Measurements from ENCODE around the gene CXCR4. TPM values are rescaled to one million over a fixed set of nuclear protein-coding genes. Genes with fewer than 3 reads are reported as not detected.

The CXCR4 gene
- total RNA-seq, 1 experiment from 2014 or later: 1.3 TPM

- peak overlapping the region; percentile 85 for H3K4me3 Mint-ChIP-seq
- ChIA-PET CTCF (interaction anchor here (0.8 kb wide), 1 partner anchor 120 kb away, joined by 6 read pairs; no protein-coding TSS in a partner anchor), POLR2A (no interaction called here)
- peaks cover 75% of the 10 kb centered on the region for H3K27me3 Mint-ChIP-seq (ENCODE audit: low read depth)
- peaks cover 5% of the 10 kb centered on the region for H3K36me3 Mint-ChIP-seq
- H3K4me1 Mint-ChIP-seq: peaks cover 43% of the 10 kb centered on the region
- TF ChIP-seq E2F5 (CRISPR knock-in tag; IDR thresholded peaks at IDR 0.05): 0 out of 2 replicates have a peak, but pooled peaks have one; percentile 24
- no peak for TF ChIP-seq TEAD1 (CRISPR knock-in tag; IDR thresholded peaks at IDR 0.05)
- H3K27ac Mint-ChIP-seq: no peak overlapping the region
- H3K9me3 Mint-ChIP-seq: no peaks in the 10 kb centered on the region
- DNase-seq (ENCODE audit: low spot score) (peak; percentile 41), ATAC-seq (peak; percentile 4)
These were observed 533 bp downstream of the CXCR4 start for GRCh38 chr2:136117391-136117841.

GRCh38 chr2:136116813-136117390, 1.0 kb downstream of the CXCR4 start:
- ChIA-PET CTCF (interaction anchor here (0.8 kb wide), 1 partner anchor 119 kb away, joined by 6 read pairs; no protein-coding TSS in a partner anchor), POLR2A (no interaction called here)
- Mint-ChIP-seq H3K27ac (no peak overlapping the region), H3K27me3 (ENCODE audit: low read depth) (peaks cover 75% of the 10 kb centered on the region), H3K4me3 (peak overlapping the region; percentile 85), H3K4me1 (peaks cover 40% of the 10 kb centered on the region), H3K9me3 (no peaks in the 10 kb centered on the region), H3K36me3 (peaks cover 5% of the 10 kb centered on the region)
- no peak for TF ChIP-seq ATF2 (CRISPR knock-in tag; IDR thresholded peaks at IDR 0.05; ENCODE audit: borderline replicate concordance, low read depth)
- TF ChIP-seq FOXK1 (CRISPR knock-in tag; IDR thresholded peaks at IDR 0.05): no peak
- TF ChIP-seq SMAD3 (CRISPR knock-in tag; IDR thresholded peaks at IDR 0.05; ENCODE audit: borderline replicate concordance): no peak
- no peak for TF ChIP-seq NR2C2 (CRISPR knock-in tag; IDR thresholded peaks at IDR 0.05)
- no peak for TF ChIP-seq TCF7 (CRISPR knock-in tag; IDR thresholded peaks at IDR 0.05; ENCODE audit: low read depth)
- no peak for TF ChIP-seq GABPB1 (CRISPR knock-in tag; IDR thresholded peaks at IDR 0.05)
- TF ChIP-seq JAZF1 (CRISPR knock-in tag; IDR thresholded peaks at IDR 0.05): no peak
- TF ChIP-seq FOXP1 (CRISPR knock-in tag; IDR thresholded peaks at IDR 0.05; ENCODE audit: borderline replicate concordance): no peak
- no peak for TF ChIP-seq AR (CRISPR knock-in tag; IDR thresholded peaks at IDR 0.05)
- TF ChIP-seq ZSCAN18 (CRISPR knock-in tag; IDR thresholded peaks at IDR 0.05): no peak
- no peak for TF ChIP-seq ZBTB43 (CRISPR knock-in tag; IDR thresholded peaks at IDR 0.05)
- TF ChIP-seq KAT7 (CRISPR knock-in tag; IDR thresholded peaks at IDR 0.05; ENCODE audit: borderline replicate concordance): no peak
- TF ChIP-seq ZMAT4 (CRISPR knock-in tag; IDR thresholded peaks at IDR 0.05): no peak
- TF ChIP-seq ZNF671 (CRISPR knock-in tag; IDR thresholded peaks at IDR 0.05): no peak
- no peak for TF ChIP-seq CREB1 (CRISPR knock-in tag; IDR thresholded peaks at IDR 0.05)
- TF ChIP-seq TEAD4 (CRISPR knock-in tag; IDR thresholded peaks at IDR 0.05): no peak
- 0 out of 2 replicates have a peak, but pooled peaks have one; percentile 2 for ATAC-seq
- DNase-seq (ENCODE audit: low spot score): peak; percentile 29

All from WTC11 (cell line).